Measurements from ENCODE around the gene CACNA1B.

CACNA1B gene

DNA sequence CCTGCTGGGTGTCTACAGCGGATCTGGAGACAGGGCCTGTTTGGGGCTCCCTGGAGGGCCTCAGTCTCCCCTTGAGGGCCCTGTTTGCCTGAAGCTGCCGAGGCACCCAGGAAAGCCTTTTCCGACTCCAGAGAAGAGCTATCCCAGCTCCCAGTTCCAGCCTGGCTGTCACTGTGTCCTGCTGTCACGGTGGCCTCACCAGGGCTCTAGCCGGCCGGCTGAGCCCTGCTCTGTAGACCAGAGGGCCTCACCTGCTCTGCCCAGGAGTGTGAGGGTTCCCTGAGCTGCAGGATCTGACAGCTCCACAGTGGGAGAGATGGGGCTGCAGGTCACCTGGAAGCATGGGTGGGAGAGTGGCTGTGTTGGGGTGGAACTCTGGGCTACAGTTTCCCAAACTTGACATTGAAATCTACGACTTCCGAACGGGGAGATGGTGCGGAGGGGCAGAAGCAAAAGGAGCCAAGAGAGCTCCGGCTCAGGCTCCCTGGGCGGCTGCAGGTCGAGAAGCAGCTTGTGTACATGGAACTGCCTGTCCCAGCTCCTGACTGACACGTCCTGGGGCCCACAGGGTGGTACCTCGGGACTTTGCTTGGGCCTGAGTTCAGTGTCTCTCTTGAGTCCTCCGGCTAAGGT, 94.9 kb downstream of the CACNA1B start:
- no peak overlapping the region for H2AFZ ChIP-seq (ENCODE audit: low read depth, low read length)
- no peak overlapping the region for H3K4me3 ChIP-seq (ENCODE audit: low read length)
- no peaks in the 10 kb centered on the region for H3K9me3 ChIP-seq (ENCODE audit: low read length)
- H3K4me1 ChIP-seq (ENCODE audit: insufficient read depth, low read length), result peaks cover 14% of the 10 kb centered on the region
- no peaks in the 10 kb centered on the region for H3K27me3 ChIP-seq (ENCODE audit: insufficient read depth, low read length)
- H3K36me3 ChIP-seq (ENCODE audit: insufficient read depth, low read length), result no peaks in the 10 kb centered on the region

DNA sequence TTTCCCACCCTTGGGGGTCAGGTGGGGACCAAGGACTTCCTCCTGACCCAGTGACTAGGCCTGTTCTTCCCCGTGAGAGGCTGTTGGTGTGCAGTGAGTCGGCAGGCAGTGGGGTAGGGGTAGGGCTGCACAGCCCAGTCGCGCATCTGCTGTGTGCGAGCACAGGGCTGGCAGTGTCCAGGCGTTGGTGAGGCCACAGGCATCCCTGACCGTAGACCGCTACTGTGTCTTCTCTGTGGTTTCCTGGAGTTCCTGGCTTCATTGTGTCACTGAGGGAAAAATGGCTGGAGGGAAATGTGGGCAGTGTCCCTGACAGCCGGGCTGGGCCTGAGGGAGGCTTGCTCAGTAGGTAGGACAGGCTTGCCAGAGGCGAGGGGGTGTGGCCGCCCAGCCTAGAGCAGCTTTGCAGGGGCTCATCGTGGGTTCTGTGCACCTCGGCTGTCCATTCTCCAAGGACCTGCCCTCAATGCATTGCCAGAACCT, 95.4 kb downstream of the CACNA1B start:
- H2AFZ ChIP-seq (ENCODE audit: low read depth, low read length), result no peak overlapping the region
- H3K4me3 ChIP-seq (ENCODE audit: low read length), result no peak overlapping the region
- H3K4me1 ChIP-seq (ENCODE audit: insufficient read depth, low read length), result peaks cover 9% of the 10 kb centered on the region
- H3K9me3 ChIP-seq (ENCODE audit: low read length), result no peaks in the 10 kb centered on the region
- no peaks in the 10 kb centered on the region for H3K36me3 ChIP-seq (ENCODE audit: insufficient read depth, low read length)
- H3K27me3 ChIP-seq (ENCODE audit: insufficient read depth, low read length), result no peaks in the 10 kb centered on the region

DNA sequence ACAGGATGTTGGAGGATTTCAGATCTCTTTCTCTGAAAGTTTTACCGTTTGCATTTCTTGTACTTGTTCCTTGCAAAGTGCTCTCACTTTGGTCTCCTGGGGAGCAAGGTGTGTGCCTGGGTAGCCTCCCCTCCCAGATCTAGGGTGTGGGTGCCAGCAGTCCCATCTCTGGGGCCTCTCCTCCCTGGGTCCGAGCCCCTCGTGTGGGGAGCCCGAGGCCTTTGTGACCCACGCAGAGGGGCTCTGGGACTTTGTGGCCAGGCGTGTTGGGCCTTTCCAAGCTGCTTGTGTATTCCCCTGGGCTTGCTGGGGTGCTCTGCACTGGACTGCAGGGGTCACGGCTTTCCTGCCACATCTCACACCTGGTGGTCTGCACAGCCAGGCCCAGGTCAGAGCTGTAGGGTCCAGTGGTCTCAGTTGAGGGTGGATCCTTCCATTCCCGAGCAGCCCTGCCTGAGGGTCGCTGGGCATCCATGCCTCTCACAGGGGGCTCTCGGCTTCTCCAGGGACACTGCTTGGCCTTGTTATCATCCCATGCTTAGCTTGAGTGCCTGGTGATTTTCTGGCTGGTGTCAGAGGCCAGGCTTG, 96.3 kb downstream of the CACNA1B start:
- Histone ChIP-seq H3K36me3 (ENCODE audit: insufficient read depth, low read length) (no peaks in the 10 kb centered on the region), H3K4me3 (ENCODE audit: low read length) (no peak overlapping the region), H2AFZ (ENCODE audit: low read depth, low read length) (no peak overlapping the region), H3K4me1 (ENCODE audit: insufficient read depth, low read length) (peaks cover 7% of the 10 kb centered on the region), H3K27me3 (ENCODE audit: insufficient read depth, low read length) (no peaks in the 10 kb centered on the region), H3K9me3 (ENCODE audit: low read length) (no peaks in the 10 kb centered on the region)

DNA sequence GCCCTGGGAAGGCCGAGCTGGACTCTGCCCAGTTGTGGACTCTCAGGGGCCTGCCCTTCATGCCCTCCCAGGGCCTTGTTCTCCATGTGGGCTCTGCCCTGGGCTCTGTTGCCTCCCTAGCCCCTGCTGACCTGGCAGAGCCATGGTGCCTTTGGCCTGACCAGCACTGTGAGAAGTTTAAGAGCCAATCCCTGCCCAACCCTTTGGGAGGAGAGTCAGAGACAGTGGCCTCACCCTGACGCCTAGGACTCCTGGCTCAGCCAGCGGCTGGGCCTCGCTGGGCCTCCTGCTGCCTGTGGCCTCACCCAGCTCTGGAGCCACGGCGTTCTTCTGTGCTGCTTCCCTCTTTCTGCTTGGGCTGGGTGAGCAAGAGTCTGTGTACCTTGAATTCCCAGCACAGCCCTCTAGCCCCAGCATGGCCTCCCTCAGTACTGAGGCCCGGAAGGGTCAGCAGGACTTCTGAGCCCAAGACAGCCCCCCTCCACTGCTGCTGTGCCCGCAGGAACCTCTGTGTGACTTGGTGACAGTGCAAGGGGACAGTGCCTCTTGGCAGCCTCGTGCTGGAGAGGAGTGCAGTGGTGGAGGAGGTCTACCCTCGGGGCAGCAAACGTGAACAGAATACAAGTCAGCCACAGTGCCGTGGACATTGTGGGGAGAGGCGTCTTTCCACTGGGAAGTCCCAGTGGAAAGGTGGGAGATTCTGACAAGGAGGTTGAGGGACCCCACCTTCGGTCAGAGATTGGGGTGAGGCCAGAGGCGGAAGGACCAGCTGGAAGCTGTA, 97.4 kb downstream of the CACNA1B start:
- Histone ChIP-seq H3K27me3 (ENCODE audit: insufficient read depth, low read length) (no peaks in the 10 kb centered on the region), H3K4me3 (ENCODE audit: low read length) (no peak overlapping the region), H3K9me3 (ENCODE audit: low read length) (no peaks in the 10 kb centered on the region), H3K4me1 (ENCODE audit: insufficient read depth, low read length) (peaks cover 7% of the 10 kb centered on the region), H2AFZ (ENCODE audit: low read depth, low read length) (no peak overlapping the region), H3K36me3 (ENCODE audit: insufficient read depth, low read length) (no peaks in the 10 kb centered on the region)

DNA sequence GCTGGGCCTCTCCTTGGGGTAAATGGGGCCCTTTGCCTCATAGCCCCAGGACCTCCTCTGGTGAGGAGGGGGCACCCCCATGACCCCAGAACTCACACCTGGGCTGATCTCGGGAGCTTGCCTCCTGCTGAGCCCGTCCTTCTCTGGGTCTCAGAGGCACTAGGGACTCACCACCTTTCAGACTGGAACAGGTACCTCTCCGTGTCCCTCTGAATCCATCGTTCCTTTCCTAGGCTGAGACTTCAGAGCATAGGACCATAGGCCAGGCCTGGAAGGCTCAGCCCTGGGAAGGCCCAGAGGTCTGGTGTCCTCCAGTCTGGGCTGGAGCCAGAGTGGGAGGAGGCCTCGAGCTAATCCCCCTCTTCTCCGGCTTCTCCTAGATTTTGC, 97.9 kb downstream of the CACNA1B start:
- Histone ChIP-seq H3K4me1 (ENCODE audit: insufficient read depth, low read length) (peaks cover 5% of the 10 kb centered on the region), H3K36me3 (ENCODE audit: insufficient read depth, low read length) (no peaks in the 10 kb centered on the region), H3K9me3 (ENCODE audit: low read length) (no peaks in the 10 kb centered on the region), H2AFZ (ENCODE audit: low read depth, low read length) (no peak overlapping the region), H3K4me3 (ENCODE audit: low read length) (no peak overlapping the region), H3K27me3 (ENCODE audit: insufficient read depth, low read length) (no peaks in the 10 kb centered on the region)

DNA sequence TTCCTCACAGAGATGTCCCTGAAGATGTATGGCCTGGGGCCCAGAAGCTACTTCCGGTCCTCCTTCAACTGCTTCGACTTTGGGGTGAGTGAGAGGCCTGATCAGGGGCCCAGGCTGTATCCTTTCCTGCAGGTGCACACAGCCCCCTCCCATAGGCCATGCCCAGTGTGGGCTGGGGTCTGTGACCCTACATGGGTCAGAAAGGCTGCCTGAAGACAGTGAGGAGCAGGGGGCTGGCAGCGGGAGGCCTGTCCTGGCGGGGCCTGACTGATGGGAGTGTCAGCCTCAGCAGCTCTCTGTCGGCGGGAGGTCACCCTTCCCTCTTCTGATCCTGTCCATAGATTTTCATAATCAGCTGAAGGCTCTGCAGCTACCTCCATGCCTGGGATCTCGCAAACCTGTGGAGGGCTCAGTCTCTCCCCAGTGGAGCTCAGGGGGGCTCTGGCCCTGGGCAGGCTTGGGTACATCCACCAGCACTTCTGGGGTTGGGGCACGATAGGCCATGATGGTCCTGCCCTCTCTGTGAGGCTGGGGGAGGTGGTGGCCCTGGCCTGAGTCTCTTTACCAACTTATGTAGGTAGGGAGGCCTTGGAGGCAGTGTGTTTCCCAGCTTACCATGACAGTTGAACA, 98.5 kb downstream of the CACNA1B start:
- no peaks in the 10 kb centered on the region for H3K9me3 ChIP-seq (ENCODE audit: low read length)
- no peak overlapping the region for H3K4me3 ChIP-seq (ENCODE audit: low read length)
- no peaks in the 10 kb centered on the region for H3K4me1 ChIP-seq (ENCODE audit: insufficient read depth, low read length)

DNA sequence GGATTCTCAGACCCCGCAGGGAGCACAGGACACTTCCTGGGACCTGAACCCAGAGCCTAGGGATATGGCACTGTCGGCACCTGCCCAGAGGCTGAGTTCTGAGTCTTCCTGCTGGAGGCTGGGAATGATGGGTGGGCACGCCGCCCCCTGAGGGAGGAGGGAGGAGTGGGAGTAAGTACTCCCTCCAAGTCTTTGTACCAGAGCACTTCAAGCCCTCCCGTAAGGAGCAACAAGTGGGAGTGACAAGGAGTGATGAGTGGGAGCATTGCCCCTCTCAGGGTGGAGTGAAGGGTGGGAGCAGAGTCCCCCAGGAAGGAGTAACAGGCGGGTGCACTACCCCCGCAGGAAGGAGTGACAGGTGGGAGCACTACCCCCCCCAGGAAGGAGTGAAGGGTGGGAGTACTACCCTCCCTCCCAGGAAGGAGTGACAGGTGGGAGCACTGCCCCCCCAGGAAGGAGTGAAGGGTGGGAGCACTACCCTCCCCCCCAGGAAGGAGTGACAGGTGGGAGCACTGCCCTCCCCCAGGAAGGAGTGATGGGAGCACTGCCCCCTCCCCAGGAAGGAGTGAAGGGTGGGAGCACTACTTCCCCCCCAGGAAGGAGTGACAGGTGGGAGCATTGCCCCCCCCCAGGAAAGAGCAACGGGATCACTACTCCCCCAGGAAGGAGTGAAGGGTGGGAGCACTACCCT, 100.1 kb downstream of the CACNA1B start:
- H3K9me3 ChIP-seq (ENCODE audit: low read length), result no peaks in the 10 kb centered on the region
- no peak overlapping the region for H3K4me3 ChIP-seq (ENCODE audit: low read length)
- H3K36me3 ChIP-seq (ENCODE audit: insufficient read depth, low read length), result no peaks in the 10 kb centered on the region
- no peaks in the 10 kb centered on the region for H3K4me1 ChIP-seq (ENCODE audit: insufficient read depth, low read length)
- H2AFZ ChIP-seq (ENCODE audit: low read depth, low read length), result no peak overlapping the region
- no peaks in the 10 kb centered on the region for H3K27me3 ChIP-seq (ENCODE audit: insufficient read depth, low read length)

More for the DNA sequence above, 98.5 kb downstream of the CACNA1B start:
- Histone ChIP-seq H3K27me3 (ENCODE audit: insufficient read depth, low read length) (no peaks in the 10 kb centered on the region), H2AFZ (ENCODE audit: low read depth, low read length) (no peak overlapping the region), H3K36me3 (ENCODE audit: insufficient read depth, low read length) (no peaks in the 10 kb centered on the region)

DNA sequence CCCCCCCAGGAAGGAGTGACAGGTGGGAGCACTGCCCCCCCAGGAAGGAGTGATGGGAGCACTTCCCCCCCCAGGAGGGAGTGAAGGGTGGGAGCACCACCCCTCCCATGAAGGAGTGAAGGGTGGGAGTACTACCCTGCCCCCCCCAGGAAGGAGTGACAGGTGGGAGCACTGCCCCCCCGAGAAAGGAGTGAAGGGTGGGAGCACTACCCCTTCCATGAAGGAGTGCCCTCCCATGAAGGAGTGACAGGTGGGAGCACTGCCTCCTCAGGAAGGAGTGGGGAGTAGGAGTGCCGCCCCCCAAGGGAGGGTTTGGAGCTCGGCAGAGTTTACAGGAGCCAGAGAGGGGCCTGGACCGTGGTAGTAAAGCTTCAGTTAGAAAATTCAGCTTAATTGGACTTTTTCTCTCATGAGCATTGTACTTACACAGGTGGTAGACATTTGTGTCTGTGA, 100.7 kb downstream of the CACNA1B start:
- Histone ChIP-seq H2AFZ (ENCODE audit: low read depth, low read length) (no peak overlapping the region), H3K4me1 (ENCODE audit: insufficient read depth, low read length) (no peaks in the 10 kb centered on the region), H3K27me3 (ENCODE audit: insufficient read depth, low read length) (no peaks in the 10 kb centered on the region), H3K9me3 (ENCODE audit: low read length) (no peaks in the 10 kb centered on the region), H3K36me3 (ENCODE audit: insufficient read depth, low read length) (no peaks in the 10 kb centered on the region), H3K4me3 (ENCODE audit: low read length) (no peak overlapping the region)

DNA sequence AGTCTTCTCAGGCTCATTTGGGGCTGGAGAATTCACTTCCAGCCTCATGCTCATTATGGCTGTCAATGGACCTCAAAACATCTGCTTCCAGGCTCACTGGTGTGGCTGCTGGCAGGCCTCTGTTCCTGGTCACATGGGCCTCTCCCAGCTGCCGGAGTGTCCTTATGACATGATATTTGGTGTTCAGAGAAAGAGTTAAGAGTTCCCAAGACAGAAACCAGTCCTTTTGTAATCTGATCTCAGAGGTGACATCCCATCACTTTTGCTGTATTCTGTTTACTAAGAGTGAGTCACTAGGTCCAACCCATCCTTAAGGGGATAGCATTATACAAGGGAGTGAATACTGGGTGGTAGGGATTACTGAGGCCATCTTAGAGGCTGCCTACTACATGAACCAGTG, 104.6 kb downstream of the CACNA1B start:
- Histone ChIP-seq H2AFZ (ENCODE audit: low read depth, low read length) (no peak overlapping the region), H3K36me3 (ENCODE audit: insufficient read depth, low read length) (no peaks in the 10 kb centered on the region), H3K4me3 (ENCODE audit: low read length) (no peak overlapping the region), H3K27me3 (ENCODE audit: insufficient read depth, low read length) (no peaks in the 10 kb centered on the region), H3K4me1 (ENCODE audit: insufficient read depth, low read length) (no peaks in the 10 kb centered on the region), H3K9me3 (ENCODE audit: low read length) (peaks cover 2% of the 10 kb centered on the region)

DNA sequence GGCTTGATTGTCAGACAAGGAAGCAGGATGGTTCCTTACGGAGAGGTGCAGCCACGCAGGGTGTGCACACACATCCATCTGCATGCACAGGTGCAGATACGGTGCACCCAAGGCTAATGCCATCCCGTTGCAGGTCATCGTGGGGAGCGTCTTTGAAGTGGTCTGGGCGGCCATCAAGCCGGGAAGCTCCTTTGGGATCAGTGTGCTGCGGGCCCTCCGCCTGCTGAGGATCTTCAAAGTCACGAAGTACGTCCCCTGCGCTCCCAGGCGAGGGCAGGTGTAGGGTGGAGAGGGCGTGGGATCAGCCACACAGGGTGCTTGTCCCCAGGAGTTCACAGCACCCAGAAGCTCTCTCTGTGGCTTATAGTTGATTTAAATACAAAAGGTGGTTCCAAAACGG, 106.4 kb downstream of the CACNA1B start:
- H3K9me3 ChIP-seq (ENCODE audit: low read length), result peaks cover 2% of the 10 kb centered on the region
- no peaks in the 10 kb centered on the region for H3K27me3 ChIP-seq (ENCODE audit: insufficient read depth, low read length)
- H3K4me3 ChIP-seq (ENCODE audit: low read length), result no peak overlapping the region
- no peaks in the 10 kb centered on the region for H3K4me1 ChIP-seq (ENCODE audit: insufficient read depth, low read length)
- no peaks in the 10 kb centered on the region for H3K36me3 ChIP-seq (ENCODE audit: insufficient read depth, low read length)
- H2AFZ ChIP-seq (ENCODE audit: low read depth, low read length), result no peak overlapping the region

DNA sequence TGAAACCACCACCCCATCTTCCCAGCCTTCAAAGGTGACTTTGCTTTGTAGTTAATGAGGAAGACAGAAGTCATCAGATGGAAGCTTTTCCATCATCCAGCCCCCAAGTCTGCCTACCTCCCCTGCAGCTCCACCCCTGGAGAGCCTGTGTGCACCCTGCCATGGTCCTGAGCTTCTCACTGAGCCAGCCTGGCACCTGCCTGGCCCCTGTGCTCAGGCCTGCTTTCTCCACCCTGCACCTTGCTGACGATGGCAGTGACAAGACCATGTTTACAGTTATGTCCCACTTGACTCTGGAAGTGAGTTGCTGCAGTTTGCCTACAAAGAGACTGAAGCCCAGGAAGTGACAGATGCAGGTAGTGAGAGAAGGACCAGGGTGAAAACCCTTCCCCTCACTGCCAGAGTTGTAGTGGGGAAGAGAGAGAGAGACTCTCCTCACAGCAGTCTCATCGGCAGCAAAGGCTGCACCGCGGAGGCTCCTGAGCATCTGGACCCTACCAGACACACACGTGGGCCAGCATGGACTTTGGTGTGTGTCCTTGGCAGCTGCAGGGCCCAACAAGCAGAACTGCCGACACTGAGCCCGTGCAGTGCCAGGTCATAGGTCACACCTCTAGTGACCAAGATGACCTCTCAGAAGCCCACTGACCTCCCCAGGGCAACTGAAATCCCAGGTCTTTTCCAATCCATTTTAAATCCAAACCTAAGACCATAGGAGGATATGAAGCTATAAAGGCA, 107.1 kb downstream of the CACNA1B start:
- H3K4me1 ChIP-seq (ENCODE audit: insufficient read depth, low read length), result no peaks in the 10 kb centered on the region
- H3K9me3 ChIP-seq (ENCODE audit: low read length), result peaks cover 2% of the 10 kb centered on the region
- H3K36me3 ChIP-seq (ENCODE audit: insufficient read depth, low read length), result no peaks in the 10 kb centered on the region
- no peak overlapping the region for H3K4me3 ChIP-seq (ENCODE audit: low read length)
- H3K27me3 ChIP-seq (ENCODE audit: insufficient read depth, low read length), result no peaks in the 10 kb centered on the region
- H2AFZ ChIP-seq (ENCODE audit: low read depth, low read length), result no peak overlapping the region

DNA sequence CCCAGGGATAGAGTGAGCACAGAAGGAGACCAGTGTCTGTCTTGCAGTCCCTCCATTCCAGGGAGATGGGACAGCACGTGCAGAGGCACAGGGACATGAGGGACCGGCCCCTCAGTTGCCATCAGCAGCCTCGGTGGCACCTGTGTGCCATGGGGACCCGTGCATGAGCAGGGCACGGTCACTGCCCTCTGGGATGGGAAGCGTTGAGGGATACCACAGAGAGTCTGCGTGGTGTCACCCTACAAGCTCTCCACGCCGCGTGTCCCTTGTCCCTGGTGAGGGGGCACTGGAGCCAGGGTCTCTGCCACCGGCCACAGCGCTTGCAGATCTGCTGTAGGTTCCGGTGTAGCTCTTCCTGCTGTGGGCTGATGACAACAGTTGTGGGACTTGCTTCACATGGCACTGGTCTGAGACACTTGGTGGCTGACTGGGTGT, 108.1 kb downstream of the CACNA1B start:
- Histone ChIP-seq H3K9me3 (ENCODE audit: low read length) (peaks cover 4% of the 10 kb centered on the region), H2AFZ (ENCODE audit: low read depth, low read length) (no peak overlapping the region), H3K36me3 (ENCODE audit: insufficient read depth, low read length) (no peaks in the 10 kb centered on the region), H3K4me3 (ENCODE audit: low read length) (no peak overlapping the region), H3K27me3 (ENCODE audit: insufficient read depth, low read length) (no peaks in the 10 kb centered on the region), H3K4me1 (ENCODE audit: insufficient read depth, low read length) (no peaks in the 10 kb centered on the region)

Measured in neuron (in vitro differentiated cells).